Measurements from ENCODE around the gene BLID. TPM values are rescaled to one million over a fixed set of nuclear protein-coding genes. Genes with fewer than 3 reads are reported as not detected.

Gene BLID
- total RNA-seq, 4 donors from 2014 or later, result 1.2 to 13.5 (median 5.4) TPM; not detected in 1

- H3K36me3 ChIP-seq, result no peaks in the 10 kb centered on the region
- TF ChIP-seq POLR2AphosphoS5 (IDR thresholded peaks at IDR 0.05) (no peak), EP300 (IDR thresholded peaks at IDR 0.05) (no peak), CTCF (IDR thresholded peaks at IDR 0.05) (no peak), POLR2A (IDR thresholded peaks at IDR 0.05) (no peak)
- no peaks in the 10 kb centered on the region for H3K9me3 ChIP-seq
- WGBS, 2 donors (ENCODE audit: low coverage in 1 of 2), result 79 to 91% methylated on average over 4 to 8 of the region's 8 CpGs
- ATAC-seq, result no peak
- peak overlapping the region in 3 of 4 donors; percentile 22 to 33 (median 24) for H3K27ac ChIP-seq
- no peak overlapping the region for H3K4me3 ChIP-seq
- no peaks in the 10 kb centered on the region for H3K27me3 ChIP-seq
- H3K4me1 ChIP-seq, result peaks cover 0 to 54% (median 10%) of the 10 kb centered on the region in 3 donors
These were observed 10.8 kb downstream of the BLID start for GRCh38 chr11:122105044-122105758.

GRCh38 chr11:122104341-122104740 is 11.7 kb downstream of the BLID start:
- no peak overlapping the region for H3K4me3 ChIP-seq
- no peaks in the 10 kb centered on the region for H3K36me3 ChIP-seq
- H3K9me3 ChIP-seq, result no peaks in the 10 kb centered on the region
- TF ChIP-seq CTCF (IDR thresholded peaks at IDR 0.05) (no peak), POLR2AphosphoS5 (IDR thresholded peaks at IDR 0.05) (no peak), EP300 (IDR thresholded peaks at IDR 0.05) (no peak), POLR2A (IDR thresholded peaks at IDR 0.05) (no peak)
- peaks cover 0 to 54% (median 10%) of the 10 kb centered on the region in 3 donors for H3K4me1 ChIP-seq
- peak overlapping the region in 2 of 4 donors; percentile 22 to 25 for H3K27ac ChIP-seq
- no peaks in the 10 kb centered on the region for H3K27me3 ChIP-seq
- ATAC-seq, result no peak
- 29 to 82% methylated on average over 1 of the region's 1 CpG for WGBS, 2 donors (ENCODE audit: low coverage in 1 of 2)

GRCh38 chr11:122103726-122104125 is 12.3 kb downstream of the BLID start:
- Histone ChIP-seq H3K27me3 (no peaks in the 10 kb centered on the region), H3K36me3 (no peaks in the 10 kb centered on the region), H3K9me3 (no peaks in the 10 kb centered on the region), H3K4me1 (peaks cover 0 to 51% (median 10%) of the 10 kb centered on the region in 3 donors), H3K27ac (peak overlapping the region in 3 of 4 donors; percentile 25 to 94 (median 83)), H3K4me3 (no peak overlapping the region)
- ATAC-seq, result no peak
- 79 to 87% methylated on average over 4 of the region's 4 CpGs for WGBS, 2 donors (ENCODE audit: low coverage in 1 of 2)
- TF ChIP-seq POLR2A (IDR thresholded peaks at IDR 0.05) (no peak), EP300 (IDR thresholded peaks at IDR 0.05) (no peak), POLR2AphosphoS5 (IDR thresholded peaks at IDR 0.05) (no peak), CTCF (IDR thresholded peaks at IDR 0.05) (no peak)

- H3K27ac ChIP-seq, result peak overlapping the region in 2 of 4 donors; percentile 83 to 94
- H3K27me3 ChIP-seq, result no peaks in the 10 kb centered on the region
- TF ChIP-seq POLR2A (IDR thresholded peaks at IDR 0.05), result no peak
- TF ChIP-seq EP300 (IDR thresholded peaks at IDR 0.05), result no peak
- TF ChIP-seq CTCF (IDR thresholded peaks at IDR 0.05), result no peak
- no peak for TF ChIP-seq POLR2AphosphoS5 (IDR thresholded peaks at IDR 0.05)
- no peaks in the 10 kb centered on the region for H3K9me3 ChIP-seq
- peaks cover 0 to 47% (median 10%) of the 10 kb centered on the region in 3 donors for H3K4me1 ChIP-seq
- no peak overlapping the region for H3K4me3 ChIP-seq
- ATAC-seq, result no peak
- no peaks in the 10 kb centered on the region for H3K36me3 ChIP-seq
- 54 to 60% methylated on average over 6 of the region's 6 CpGs for WGBS, 2 donors (ENCODE audit: low coverage in 1 of 2)
These were observed 12.7 kb downstream of the BLID start for GRCh38 chr11:122103321-122103720.

GRCh38 chr11:122102426-122102825 is 13.6 kb downstream of the BLID start:
- H3K9me3 ChIP-seq, result no peaks in the 10 kb centered on the region
- H3K4me1 ChIP-seq, result peaks cover 0 to 42% (median 10%) of the 10 kb centered on the region in 3 donors
- H3K27me3 ChIP-seq, result no peaks in the 10 kb centered on the region
- H3K36me3 ChIP-seq, result no peaks in the 10 kb centered on the region
- H3K27ac ChIP-seq, result peak overlapping the region; percentile 83 to 99 (median 90)
- ATAC-seq, result no peak
- TF ChIP-seq POLR2A (IDR thresholded peaks at IDR 0.05) (no peak), POLR2AphosphoS5 (IDR thresholded peaks at IDR 0.05) (no peak)
- WGBS, 2 donors (ENCODE audit: low coverage in 1 of 2), result 51 to 78% methylated on average over 4 of the region's 4 CpGs
- H3K4me3 ChIP-seq, result no peak overlapping the region
